Retinal pigment epithelial cell (primary cell): ENCODE results near the gene KRTAP10-2.

Experiments
- DNase-seq: peaks from one replicate; pipeline ENCODE4 v3.0.0-alpha.2; 2010; ENCODE audit warnings: low read depth
- H3K4me3 ChIP-seq: 2 replicates; pipeline ENCODE4 v1.5.1; 2011; ENCODE audit warnings: mild to moderate bottlenecking, low read length, control low read depth, moderate library complexity
- TF ChIP-seq, protein P1 (sequence below): conservative IDR thresholded peaks from 2 replicates; pipeline ENCODE4 v1.5.1; 2011; ENCODE audit warnings: low read depth, low read length, control low read depth, inconsistent platforms

The KRTAP10-2 gene

DNA sequence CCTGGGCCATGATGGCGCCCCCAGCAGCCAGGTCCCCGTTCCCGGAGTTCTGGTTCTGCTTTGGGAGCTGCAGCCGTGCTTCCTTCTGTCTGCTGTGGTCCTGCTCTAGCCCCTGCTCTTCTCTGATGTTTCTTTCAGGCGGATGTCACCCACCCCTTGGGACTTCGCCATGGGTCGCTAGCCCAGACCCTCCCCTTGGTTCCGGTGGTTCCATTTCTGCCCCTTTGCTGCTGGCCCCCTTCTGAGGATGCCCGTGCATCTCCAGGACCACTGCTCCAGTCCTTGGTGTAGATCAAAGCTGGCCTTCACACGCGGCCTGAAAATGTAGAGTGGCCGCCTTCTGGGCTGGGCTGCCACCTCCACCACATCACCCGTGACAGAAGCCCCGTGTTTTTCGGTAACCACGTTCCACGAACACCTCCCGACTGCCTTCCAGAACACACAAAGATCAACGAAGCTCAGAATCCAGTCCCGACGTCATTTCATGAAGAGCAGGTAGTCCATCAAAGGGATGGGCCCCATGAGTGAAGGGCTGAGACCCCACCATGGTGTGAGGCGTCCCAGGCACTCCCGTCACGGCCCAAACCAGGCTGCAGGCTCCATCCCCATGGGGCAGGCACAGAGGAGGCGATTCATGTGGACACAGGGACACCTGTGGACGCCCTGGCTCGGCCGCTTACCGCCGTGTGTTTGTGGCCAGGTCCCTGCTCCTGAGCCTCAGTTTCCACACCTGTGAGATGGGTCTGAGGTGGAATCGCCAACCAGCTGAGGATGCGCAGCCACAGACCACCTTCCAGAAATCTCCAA lies 35.7 kb downstream of the KRTAP10-2 start:
- DNase-seq = no peak
- no peak overlapping the region for H3K4me3 ChIP-seq
- TF ChIP-seq, protein P1, sequence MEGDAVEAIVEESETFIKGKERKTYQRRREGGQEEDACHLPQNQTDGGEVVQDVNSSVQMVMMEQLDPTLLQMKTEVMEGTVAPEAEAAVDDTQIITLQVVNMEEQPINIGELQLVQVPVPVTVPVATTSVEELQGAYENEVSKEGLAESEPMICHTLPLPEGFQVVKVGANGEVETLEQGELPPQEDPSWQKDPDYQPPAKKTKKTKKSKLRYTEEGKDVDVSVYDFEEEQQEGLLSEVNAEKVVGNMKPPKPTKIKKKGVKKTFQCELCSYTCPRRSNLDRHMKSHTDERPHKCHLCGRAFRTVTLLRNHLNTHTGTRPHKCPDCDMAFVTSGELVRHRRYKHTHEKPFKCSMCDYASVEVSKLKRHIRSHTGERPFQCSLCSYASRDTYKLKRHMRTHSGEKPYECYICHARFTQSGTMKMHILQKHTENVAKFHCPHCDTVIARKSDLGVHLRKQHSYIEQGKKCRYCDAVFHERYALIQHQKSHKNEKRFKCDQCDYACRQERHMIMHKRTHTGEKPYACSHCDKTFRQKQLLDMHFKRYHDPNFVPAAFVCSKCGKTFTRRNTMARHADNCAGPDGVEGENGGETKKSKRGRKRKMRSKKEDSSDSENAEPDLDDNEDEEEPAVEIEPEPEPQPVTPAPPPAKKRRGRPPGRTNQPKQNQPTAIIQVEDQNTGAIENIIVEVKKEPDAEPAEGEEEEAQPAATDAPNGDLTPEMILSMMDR = no peak

DNA sequence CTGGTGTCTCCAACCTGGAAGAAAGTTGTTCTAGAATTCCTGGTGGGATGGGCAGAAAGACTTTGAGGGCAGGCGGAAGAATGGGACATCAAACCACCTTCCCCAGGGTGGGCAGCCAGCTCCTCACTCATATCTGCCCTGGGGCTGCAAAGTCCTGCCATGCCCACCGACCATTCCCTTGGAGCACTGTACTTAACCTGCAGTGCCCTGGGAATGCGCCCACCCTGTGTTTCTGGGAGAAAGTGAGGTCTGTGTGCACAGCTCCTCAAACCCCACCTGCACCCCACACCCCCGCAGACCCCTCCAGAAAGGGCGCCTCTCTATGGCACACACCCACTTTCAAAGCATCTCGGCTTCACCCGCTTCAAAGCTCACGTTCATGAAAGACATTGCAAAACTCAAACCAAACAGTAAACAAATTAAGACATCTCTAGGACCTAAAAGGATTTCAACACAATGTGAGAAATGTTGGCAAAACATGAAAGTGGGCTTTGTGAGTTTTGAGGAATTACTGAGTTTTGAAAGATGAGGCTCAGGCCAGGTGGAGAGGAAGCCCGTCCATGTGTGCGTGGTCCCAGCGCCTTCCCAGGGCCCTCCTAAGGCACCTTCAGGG lies 36.5 kb downstream of the KRTAP10-2 start:
- no peak for DNase-seq
- TF ChIP-seq, protein P1 = no peak
- H3K4me3 ChIP-seq = no peak overlapping the region

DNA sequence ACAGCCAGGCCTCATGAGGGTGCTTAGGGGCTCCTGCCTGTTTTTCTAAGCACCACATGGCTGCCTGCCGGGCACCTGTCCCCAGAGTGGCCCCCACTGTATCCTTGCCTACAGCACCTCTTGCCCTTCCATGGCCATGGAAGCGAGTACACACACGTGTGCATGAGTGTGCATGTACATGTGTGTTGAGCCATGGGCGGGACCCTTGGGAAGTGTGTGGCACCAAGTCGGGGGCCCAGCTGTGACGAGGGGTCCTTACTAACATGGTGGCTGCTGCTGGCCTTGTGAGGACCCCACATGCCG lies 37.1 kb downstream of the KRTAP10-2 start:
- TF ChIP-seq, protein P1 = no peak
- no peak overlapping the region for H3K4me3 ChIP-seq
- DNase-seq = no peak

DNA sequence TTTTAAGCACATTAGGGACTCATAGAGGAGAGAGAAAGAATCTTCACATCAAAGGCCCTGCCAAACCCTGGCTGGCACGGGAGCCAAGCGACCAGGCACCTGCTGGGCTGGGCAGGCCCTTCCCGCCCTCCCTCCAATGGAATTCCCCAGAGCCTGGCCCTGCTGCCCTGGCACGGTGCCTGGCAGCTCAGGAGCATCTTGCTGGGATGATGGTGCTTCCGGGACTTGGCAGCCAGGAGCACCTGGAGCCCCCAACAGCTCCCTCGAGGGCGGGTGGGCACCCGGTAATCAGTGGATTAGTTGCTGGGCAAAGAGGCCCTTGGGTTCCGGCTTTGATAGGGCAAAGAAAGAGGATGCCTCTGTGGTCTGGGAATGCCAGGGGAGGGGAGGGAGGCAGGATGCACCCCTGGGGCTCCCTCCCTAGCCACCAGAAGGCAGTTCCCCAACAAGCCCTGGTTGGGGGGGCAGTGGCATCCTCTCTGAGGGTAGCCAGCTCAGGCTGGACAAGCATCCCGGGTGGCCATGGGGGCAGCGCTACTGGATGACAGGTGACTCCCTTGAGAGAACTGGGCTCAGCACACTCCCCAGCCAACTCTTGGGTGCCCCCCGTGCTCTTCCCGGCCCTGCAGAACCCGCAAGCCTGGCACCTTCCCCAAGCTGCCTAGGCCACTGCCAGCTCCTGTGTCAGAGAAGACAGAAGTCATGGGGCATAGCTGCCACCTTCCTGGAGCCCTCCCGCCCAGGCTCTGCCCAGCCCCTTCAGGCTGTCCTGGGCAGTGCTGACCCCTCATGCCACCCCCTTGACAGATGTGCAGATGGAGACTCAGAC lies 37.7 kb downstream of the KRTAP10-2 start:
- TF ChIP-seq, protein P1 = no peak
- H3K4me3 ChIP-seq = no peak overlapping the region
- DNase-seq = no peak

DNA sequence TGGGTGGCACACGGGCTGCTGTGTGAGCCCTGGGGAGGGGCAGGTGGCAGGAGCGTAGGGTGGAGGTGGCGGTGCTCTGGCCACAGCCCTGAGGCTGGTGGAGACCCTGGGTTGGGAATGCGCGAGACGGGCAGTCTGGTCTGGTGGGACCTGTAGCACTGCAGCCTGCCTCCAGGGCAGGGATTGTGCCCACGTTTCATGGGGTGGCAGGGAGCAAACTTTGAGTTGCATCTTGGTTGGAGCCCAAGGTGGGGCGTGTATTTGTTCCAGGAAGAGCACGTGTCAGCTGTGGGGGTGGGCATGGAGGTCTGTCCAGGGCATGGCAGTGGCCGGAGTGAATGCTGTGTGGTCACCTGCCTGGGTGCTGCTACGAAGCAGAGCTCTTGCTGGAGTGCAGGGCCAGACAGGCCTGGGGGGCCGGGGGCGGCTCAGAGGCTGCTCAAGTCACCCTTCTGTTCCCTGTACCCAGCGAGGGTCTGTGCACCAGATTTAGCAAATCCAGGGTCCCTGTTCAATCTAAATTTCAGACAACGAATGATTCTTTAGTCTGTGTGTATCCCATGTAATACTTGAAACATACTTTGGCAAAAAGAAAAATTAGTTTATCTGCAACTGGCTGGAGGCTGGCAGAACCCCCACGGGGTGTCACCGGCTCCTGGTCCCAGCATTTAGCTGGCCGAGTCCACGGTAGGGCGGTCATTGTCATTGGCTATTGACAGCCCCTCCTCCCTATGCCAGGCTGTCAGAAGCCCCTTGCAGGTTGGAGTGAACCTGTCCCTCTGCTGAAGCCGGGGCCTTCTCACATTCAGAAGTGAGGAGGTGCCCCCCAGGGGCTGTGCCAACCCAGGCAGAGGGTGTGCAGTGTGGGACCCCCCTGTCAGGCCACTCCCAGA lies 38.6 kb downstream of the KRTAP10-2 start:
- DNase-seq = no peak
- no peak overlapping the region for H3K4me3 ChIP-seq
- TF ChIP-seq, protein P1 = no peak

DNA sequence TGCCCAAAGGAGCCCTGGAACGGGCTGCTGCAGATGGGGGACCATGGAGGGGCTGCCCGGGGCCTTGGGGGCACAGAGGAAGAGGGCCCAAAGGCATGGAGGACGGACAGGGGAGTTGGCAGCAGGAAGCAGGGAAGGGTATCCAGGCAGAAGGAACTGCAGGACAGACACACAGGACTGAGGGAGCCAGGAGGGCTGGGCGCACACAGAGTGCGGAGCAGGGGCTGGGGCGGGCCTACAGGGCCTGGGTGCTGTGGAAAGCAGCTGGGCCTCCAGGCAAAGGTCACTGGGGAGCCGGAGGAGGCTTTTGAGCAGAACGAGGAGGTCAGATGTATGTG lies 39.4 kb downstream of the KRTAP10-2 start:
- DNase-seq = no peak
- no peak overlapping the region for H3K4me3 ChIP-seq
- TF ChIP-seq, protein P1 = no peak
